ENCODE data around the gene DNAJC7. TPM values are rescaled to one million over a fixed set of nuclear protein-coding genes. Genes with fewer than 3 reads are reported as not detected.

The DNAJC7 gene, protein sequence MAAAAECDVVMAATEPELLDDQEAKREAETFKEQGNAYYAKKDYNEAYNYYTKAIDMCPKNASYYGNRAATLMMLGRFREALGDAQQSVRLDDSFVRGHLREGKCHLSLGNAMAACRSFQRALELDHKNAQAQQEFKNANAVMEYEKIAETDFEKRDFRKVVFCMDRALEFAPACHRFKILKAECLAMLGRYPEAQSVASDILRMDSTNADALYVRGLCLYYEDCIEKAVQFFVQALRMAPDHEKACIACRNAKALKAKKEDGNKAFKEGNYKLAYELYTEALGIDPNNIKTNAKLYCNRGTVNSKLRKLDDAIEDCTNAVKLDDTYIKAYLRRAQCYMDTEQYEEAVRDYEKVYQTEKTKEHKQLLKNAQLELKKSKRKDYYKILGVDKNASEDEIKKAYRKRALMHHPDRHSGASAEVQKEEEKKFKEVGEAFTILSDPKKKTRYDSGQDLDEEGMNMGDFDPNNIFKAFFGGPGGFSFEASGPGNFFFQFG
- 10 to 100 TPM; 54.1 to 94.0 (median 55.8) TPM for polyA plus RNA-seq

DNA sequence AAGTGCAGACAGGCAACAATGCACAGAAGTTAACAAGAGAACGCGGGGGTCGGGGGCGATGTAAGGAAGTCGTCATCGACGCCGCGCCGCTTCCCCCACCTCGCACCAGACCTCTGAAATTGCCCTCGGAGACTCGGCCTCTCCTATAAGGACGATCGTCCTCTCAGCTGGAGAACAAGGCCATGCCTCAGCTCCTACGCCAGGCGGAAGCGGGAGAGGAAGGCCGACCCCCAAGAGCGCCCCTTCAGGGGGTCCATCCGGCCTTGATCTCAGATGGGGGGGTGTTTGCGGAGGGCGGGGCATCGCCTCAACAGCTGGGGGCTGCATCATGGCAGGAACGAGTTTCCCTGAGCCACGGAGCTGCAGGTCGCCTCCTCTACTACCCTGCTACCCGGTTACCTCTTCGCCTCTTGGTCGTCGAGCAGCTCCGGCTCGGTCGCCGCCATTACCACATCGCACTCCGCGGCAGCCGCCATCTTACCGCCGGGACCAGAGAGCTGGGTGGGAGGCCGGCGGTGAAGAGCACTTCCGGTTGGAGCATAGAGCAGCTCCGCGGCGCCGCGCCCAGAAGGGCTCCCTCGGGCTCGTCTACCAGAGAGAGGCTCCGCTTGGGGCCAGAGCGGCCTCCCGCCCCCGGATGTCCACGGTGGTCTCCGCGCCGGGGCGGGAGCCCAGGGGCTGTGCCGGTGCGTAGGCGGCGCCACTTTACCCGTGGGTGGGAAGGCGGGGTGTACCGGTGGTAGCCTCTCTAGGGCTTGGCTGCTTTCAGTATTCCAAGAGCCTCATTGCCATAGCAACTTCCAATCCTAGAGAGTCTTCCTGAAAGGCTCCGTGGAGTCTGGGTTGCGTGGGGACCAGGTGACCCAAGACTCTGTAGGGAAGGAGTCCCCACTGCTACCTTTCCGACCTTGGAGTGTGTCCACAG lies at the start of gene DNAJC7:
DNAJC7 (minus strand) TSS at position 499 of the 925 bp plus-strand sequence; CDS start at position 476, 23 bp downstream.
- Mint-ChIP-seq H3K4me3 (peak within 1 kb of the TSS; percentile 99 to 100 (median 99)), H3K4me1 (peaks cover 77 to 89% of the 10 kb centered on the region in 2 donors), H3K27ac (peak within 1 kb of the TSS; percentile 95 to 100 (median 98)), H3K27me3 (ENCODE audit: low read depth in 3 of 3) (peaks cover 7 to 16% (median 12%) of the 10 kb centered on the region in 3 donors), H3K36me3 (peaks cover 0 to 6% (median 0%) of the 10 kb centered on the region in 3 donors), H3K9me3 (no peaks in the 10 kb centered on the region)
- peak; percentile 87 to 88 (median 88) for DNase-seq

- no peak overlapping the region for H3K4me3 Mint-ChIP-seq
- peaks cover 7 to 10% of the 10 kb centered on the region in 2 donors for H3K4me1 Mint-ChIP-seq
- H3K27ac Mint-ChIP-seq = no peak overlapping the region
- DNase-seq = no peak
- H3K9me3 Mint-ChIP-seq = no peaks in the 10 kb centered on the region
- peaks cover 0 to 5% (median 5%) of the 10 kb centered on the region in 3 donors for H3K27me3 Mint-ChIP-seq (ENCODE audit: low read depth in 3 of 3)
- H3K36me3 Mint-ChIP-seq = no peaks in the 10 kb centered on the region
Measured at GRCh38 chr17:42065201-42065600, 48.0 kb upstream of the DNAJC7 start.

GRCh38 chr17:42062681-42063080 lies 45.4 kb upstream of the DNAJC7 start:
- no peaks in the 10 kb centered on the region for H3K36me3 Mint-ChIP-seq
- H3K4me3 Mint-ChIP-seq = no peak overlapping the region
- peaks cover 0 to 5% (median 4%) of the 10 kb centered on the region in 3 donors for H3K27me3 Mint-ChIP-seq (ENCODE audit: low read depth in 3 of 3)
- no peak overlapping the region for H3K27ac Mint-ChIP-seq
- H3K4me1 Mint-ChIP-seq = peaks cover 7 to 10% of the 10 kb centered on the region in 2 donors
- no peak for DNase-seq
- H3K9me3 Mint-ChIP-seq = no peaks in the 10 kb centered on the region

DNA sequence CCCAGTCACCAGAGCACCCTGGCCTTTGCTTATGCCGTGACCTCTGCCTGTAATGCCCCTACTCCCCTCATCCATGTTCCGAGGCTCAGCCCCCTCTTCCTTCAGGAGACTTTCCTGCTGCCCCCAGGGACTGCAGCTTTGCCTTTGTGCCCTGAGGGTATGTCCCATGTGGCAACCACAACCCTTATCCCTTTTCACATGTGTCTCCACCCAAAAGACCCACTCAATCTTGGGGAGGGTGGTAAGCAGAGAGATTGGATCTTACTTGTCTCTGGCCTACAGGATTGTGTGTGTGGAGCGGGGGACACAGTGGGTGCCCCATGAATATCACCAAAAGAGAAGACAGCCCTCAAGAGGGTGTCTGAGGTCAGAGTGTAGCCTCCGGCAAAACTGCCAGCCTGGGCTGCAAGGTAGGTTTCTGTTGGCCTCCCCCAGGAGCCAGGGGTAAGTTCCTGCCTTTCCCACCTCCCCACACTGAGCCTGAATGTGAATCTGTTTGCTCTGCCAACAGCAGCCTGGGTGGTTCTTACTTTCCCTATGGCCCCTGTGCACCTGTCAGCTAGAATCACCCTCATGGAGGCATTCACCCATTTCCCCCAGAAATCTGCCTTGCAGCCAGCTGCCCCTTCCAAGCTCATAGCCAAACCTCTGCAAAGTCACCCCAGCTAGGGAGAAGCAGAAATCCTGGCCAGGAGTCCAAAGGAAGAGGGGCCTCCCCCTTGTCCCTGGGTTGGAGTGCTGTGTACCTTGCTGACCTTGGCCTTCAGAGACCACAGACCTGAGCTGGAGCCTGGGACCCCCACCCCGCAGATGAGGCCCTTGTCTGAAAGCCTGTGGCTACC lies 44.6 kb upstream of the DNAJC7 start:
- Mint-ChIP-seq H3K36me3 (no peaks in the 10 kb centered on the region), H3K27me3 (ENCODE audit: low read depth in 3 of 3) (peaks cover 0 to 5% (median 4%) of the 10 kb centered on the region in 3 donors), H3K27ac (no peak overlapping the region), H3K4me1 (peaks cover 7 to 10% of the 10 kb centered on the region in 2 donors), H3K4me3 (no peak overlapping the region), H3K9me3 (no peaks in the 10 kb centered on the region)
- no peak for DNase-seq

GRCh38 chr17:42060231-42060630 lies 43.0 kb upstream of the DNAJC7 start:
- Mint-ChIP-seq H3K27ac (no peak overlapping the region), H3K4me1 (peaks cover 7 to 10% of the 10 kb centered on the region in 2 donors), H3K36me3 (no peaks in the 10 kb centered on the region), H3K9me3 (no peaks in the 10 kb centered on the region), H3K4me3 (no peak overlapping the region), H3K27me3 (ENCODE audit: low read depth in 3 of 3) (peaks cover 0 to 4% (median 3%) of the 10 kb centered on the region in 3 donors)
- DNase-seq = no peak

DNA sequence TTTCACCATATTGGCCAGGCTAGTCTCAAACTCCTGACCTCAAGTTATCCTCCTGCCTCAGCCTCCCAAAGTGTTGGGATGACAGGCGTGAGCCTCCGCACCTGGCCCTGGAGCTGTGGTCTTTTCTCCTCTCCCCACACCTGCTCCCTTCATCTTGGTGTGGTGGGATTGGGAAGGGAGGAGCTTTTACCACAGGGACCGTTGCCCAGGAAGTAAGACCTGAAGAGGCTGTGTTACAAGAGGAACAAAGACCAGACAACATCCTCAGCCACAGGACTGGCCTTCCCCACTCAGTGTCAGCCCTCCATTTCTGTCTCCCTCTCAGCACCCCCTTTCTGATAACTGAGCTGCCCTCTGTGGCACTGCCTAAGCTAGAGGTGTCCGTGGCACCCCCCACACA lies 42.6 kb upstream of the DNAJC7 start:
- peaks cover 0 to 4% (median 3%) of the 10 kb centered on the region in 3 donors for H3K27me3 Mint-ChIP-seq (ENCODE audit: low read depth in 3 of 3)
- DNase-seq = no peak
- no peak overlapping the region for H3K4me3 Mint-ChIP-seq
- peaks cover 7 to 10% of the 10 kb centered on the region in 2 donors for H3K4me1 Mint-ChIP-seq
- no peaks in the 10 kb centered on the region for H3K9me3 Mint-ChIP-seq
- no peak overlapping the region for H3K27ac Mint-ChIP-seq
- H3K36me3 Mint-ChIP-seq = no peaks in the 10 kb centered on the region

GRCh38 chr17:42058063-42058462 lies 40.8 kb upstream of the DNAJC7 start:
- no peaks in the 10 kb centered on the region for H3K36me3 Mint-ChIP-seq
- no peak overlapping the region for H3K4me3 Mint-ChIP-seq
- no peaks in the 10 kb centered on the region for H3K4me1 Mint-ChIP-seq
- no peaks in the 10 kb centered on the region for H3K9me3 Mint-ChIP-seq
- no peak for DNase-seq
- H3K27me3 Mint-ChIP-seq (ENCODE audit: low read depth in 3 of 3) = peaks cover 0 to 3% (median 2%) of the 10 kb centered on the region in 3 donors
- no peak overlapping the region for H3K27ac Mint-ChIP-seq

DNA sequence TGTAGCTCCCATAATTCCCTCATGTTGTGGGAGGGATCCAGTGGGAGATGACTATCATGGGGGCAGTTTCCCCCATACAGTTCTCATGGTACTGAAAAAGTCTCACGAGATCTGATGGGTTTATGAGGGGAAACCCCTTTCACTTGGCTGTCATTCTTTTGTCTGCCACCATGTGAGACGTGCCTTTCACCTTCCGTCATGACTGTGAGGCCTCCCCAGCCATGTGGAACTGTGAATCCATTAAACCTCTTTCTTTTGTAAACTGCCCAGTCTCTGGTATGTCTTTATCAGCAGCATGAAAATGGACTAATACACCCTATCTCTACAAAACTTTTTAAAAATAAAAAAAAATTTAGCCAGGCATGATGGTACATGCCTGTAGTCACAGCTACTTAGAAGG lies 39.4 kb upstream of the DNAJC7 start:
- Mint-ChIP-seq H3K27me3 (ENCODE audit: low read depth in 3 of 3) (peaks cover 0 to 6% (median 3%) of the 10 kb centered on the region in 3 donors), H3K27ac (no peak overlapping the region), H3K4me3 (no peak overlapping the region), H3K9me3 (no peaks in the 10 kb centered on the region), H3K4me1 (no peaks in the 10 kb centered on the region), H3K36me3 (no peaks in the 10 kb centered on the region)
- no peak for DNase-seq

- peaks cover 3 to 6% (median 6%) of the 10 kb centered on the region in 3 donors for H3K27me3 Mint-ChIP-seq (ENCODE audit: low read depth in 3 of 3)
- DNase-seq = no peak
- H3K9me3 Mint-ChIP-seq = no peaks in the 10 kb centered on the region
- H3K4me3 Mint-ChIP-seq = no peak overlapping the region
- no peaks in the 10 kb centered on the region for H3K36me3 Mint-ChIP-seq
- peaks cover 0 to 5% of the 10 kb centered on the region in 2 donors for H3K4me1 Mint-ChIP-seq
- H3K27ac Mint-ChIP-seq = no peak overlapping the region
Measured at GRCh38 chr17:42055496-42055895, 38.3 kb upstream of the DNAJC7 start.

GRCh38 chr17:42055027-42055426 lies 37.8 kb upstream of the DNAJC7 start:
- H3K36me3 Mint-ChIP-seq = no peaks in the 10 kb centered on the region
- no peak overlapping the region for H3K27ac Mint-ChIP-seq
- peaks cover 3 to 6% (median 6%) of the 10 kb centered on the region in 3 donors for H3K27me3 Mint-ChIP-seq (ENCODE audit: low read depth in 3 of 3)
- no peak overlapping the region for H3K4me3 Mint-ChIP-seq
- H3K4me1 Mint-ChIP-seq = peaks cover 0 to 5% of the 10 kb centered on the region in 2 donors
- no peaks in the 10 kb centered on the region for H3K9me3 Mint-ChIP-seq
- DNase-seq = no peak

GRCh38 chr17:42053731-42054500 lies 36.7 kb upstream of the DNAJC7 start:
- Mint-ChIP-seq H3K4me1 (peaks cover 0 to 7% of the 10 kb centered on the region in 2 donors), H3K9me3 (no peaks in the 10 kb centered on the region), H3K36me3 (no peaks in the 10 kb centered on the region), H3K27ac (no peak overlapping the region), H3K27me3 (ENCODE audit: low read depth in 3 of 3) (peaks cover 6 to 8% (median 7%) of the 10 kb centered on the region in 3 donors), H3K4me3 (no peak overlapping the region)
- DNase-seq = no peak

- H3K27me3 Mint-ChIP-seq (ENCODE audit: low read depth in 3 of 3) = peaks cover 8 to 11% (median 8%) of the 10 kb centered on the region in 3 donors
- H3K9me3 Mint-ChIP-seq = no peaks in the 10 kb centered on the region
- DNase-seq = no peak
- H3K4me1 Mint-ChIP-seq = peaks cover 0 to 7% of the 10 kb centered on the region in 2 donors
- no peaks in the 10 kb centered on the region for H3K36me3 Mint-ChIP-seq
- H3K4me3 Mint-ChIP-seq = peak overlapping the region in 1 of 5 donors; percentile 55
- no peak overlapping the region for H3K27ac Mint-ChIP-seq
Measured at GRCh38 chr17:42052346-42052877, 35.2 kb upstream of the DNAJC7 start.
